ENCODE data around the gene PCDHB14.
"Not testable (repeated sequence)": the region's sequence is repeated elsewhere in the genome, so short reads cannot be mapped to it uniquely, and the experiment has no call there.

The PCDHB14 gene

DNA sequence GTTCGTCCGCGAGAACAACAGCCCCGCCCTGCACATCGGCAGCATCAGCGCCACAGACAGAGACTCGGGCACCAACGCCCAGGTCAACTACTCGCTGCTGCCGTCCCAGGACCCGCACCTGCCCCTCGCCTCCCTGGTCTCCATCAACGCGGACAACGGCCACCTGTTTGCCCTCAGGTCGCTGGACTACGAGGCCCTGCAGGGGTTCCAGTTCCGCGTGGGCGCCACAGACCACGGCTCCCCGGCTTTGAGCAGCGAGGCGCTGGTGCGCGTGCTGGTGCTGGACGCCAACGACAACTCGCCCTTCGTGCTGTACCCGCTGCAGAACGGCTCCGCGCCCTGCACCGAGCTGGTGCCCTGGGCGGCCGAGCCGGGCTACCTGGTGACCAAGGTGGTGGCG lies 12.9 kb upstream of the PCDHB14 start:
- DNase-seq (ENCODE audit: low read depth) = not testable (repeated sequence)

DNA sequence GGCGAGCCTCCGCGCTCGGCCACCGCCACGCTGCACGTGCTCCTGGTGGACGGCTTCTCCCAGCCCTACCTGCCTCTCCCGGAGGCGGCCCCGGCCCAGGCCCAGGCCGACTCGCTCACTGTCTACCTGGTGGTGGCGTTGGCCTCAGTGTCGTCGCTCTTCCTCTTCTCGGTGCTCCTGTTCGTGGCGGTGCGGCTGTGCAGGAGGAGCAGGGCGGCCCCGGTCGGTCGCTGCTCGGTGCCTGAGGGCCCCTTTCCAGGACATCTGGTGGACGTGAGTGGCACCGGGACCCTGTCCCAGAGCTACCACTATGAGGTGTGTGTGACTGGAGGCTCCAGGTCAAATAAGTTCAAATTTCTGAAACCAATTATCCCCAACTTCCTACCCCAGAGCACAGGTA lies 12.3 kb upstream of the PCDHB14 start:
- DNase-seq (ENCODE audit: low read depth) = not testable (repeated sequence)

DNA sequence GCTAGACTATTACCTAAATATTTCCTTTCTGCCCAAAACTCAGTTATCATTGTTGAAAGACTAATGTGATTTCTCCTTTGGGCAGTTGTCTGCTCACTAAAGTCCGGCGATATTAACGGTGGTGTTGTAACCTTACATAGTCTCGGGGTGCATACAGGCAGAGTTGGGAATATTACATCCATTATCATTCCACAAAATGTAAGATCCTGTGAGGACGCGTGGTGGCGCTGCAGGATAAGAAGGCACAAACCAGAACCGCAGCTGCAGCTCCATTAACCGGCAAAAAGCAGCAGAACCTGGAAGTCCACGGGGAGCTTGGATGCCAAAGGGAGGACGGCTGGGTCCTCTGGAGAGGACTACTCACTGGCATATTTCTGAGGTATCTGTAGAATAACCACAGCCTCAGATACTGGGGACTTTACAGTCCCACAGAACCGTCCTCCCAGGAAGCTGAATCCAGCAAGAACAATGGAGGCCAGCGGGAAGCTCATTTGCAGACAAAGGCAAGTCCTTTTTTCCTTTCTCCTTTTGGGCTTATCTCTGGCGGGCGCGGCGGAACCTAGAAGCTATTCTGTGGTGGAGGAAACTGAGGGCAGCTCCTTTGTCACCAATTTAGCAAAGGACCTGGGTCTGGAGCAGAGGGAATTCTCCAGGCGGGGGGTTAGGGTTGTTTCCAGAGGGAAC lies 9.3 kb upstream of the PCDHB14 start, which contains the start of gene PCDHB13:
PCDHB13 (plus strand) TSS at position 264 of the 684 bp plus-strand sequence; CDS start at position 469, 205 bp downstream.
- DNase-seq (ENCODE audit: low read depth) = not testable (repeated sequence)

DNA sequence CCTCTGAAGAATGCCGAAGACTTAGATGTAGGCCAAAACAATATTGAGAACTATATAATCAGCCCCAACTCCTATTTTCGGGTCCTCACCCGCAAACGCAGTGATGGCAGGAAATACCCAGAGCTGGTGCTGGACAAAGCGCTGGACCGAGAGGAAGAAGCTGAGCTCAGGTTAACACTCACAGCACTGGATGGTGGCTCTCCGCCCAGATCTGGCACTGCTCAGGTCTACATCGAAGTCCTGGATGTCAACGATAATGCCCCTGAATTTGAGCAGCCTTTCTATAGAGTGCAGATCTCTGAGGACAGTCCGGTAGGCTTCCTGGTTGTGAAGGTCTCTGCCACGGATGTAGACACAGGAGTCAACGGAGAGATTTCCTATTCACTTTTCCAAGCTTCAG lies 8.6 kb upstream of the PCDHB14 start:
- not testable (repeated sequence) for DNase-seq (ENCODE audit: low read depth)

DNA sequence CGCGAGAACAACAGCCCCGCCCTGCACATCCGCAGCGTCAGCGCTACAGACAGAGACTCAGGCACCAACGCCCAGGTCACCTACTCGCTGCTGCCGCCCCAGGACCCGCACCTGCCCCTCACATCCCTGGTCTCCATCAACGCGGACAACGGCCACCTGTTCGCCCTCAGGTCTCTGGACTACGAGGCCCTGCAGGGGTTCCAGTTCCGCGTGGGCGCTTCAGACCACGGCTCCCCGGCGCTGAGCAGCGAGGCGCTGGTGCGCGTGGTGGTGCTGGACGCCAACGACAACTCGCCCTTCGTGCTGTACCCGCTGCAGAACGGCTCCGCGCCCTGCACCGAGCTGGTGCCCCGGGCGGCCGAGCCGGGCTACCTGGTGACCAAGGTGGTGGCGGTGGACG lies 7.6 kb upstream of the PCDHB14 start:
- DNase-seq (ENCODE audit: low read depth) = not testable (repeated sequence)

DNA sequence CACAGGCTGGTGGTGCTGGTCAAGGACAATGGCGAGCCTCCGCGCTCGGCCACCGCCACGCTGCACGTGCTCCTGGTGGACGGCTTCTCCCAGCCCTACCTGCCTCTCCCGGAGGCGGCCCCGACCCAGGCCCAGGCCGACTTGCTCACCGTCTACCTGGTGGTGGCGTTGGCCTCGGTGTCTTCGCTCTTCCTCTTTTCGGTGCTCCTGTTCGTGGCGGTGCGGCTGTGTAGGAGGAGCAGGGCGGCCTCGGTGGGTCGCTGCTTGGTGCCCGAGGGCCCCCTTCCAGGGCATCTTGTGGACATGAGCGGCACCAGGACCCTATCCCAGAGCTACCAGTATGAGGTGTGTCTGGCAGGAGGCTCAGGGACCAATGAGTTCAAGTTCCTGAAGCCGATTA lies 7.1 kb upstream of the PCDHB14 start:
- not testable (repeated sequence) for DNase-seq (ENCODE audit: low read depth)

DNA sequence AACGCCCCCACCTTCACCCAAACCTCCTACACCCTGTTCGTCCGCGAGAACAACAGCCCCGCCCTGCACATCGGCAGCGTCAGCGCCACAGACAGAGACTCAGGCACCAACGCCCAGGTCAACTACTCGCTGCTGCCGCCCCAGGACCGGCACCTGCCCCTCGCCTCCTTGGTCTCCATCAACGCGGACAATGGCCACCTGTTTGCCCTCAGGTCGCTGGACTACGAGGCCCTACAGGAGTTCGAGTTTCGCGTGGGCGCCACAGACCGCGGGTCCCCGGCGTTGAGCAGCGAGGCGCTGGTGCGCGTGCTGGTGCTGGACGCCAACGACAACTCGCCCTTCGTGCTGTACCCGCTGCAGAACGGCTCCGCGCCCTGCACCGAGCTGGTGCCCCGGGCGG lies 1.7 kb downstream of the PCDHB14 start:
- not testable (repeated sequence) for DNase-seq (ENCODE audit: low read depth)

DNA sequence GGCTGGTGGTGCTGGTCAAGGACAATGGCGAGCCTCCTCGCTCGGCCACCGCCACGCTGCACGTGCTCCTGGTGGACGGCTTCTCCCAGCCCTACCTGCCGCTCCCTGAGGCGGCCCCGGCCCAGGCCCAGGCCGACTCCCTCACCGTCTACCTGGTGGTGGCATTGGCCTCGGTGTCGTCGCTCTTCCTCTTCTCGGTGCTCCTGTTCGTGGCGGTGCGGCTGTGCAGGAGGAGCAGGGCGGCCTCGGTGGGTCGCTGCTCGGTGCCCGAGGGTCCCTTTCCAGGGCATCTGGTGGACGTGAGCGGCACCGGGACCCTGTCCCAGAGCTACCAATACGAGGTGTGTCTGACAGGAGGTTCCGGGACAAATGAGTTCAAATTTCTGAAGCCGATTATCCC lies 2.3 kb downstream of the PCDHB14 start:
- not testable (repeated sequence) for DNase-seq (ENCODE audit: low read depth)

DNA sequence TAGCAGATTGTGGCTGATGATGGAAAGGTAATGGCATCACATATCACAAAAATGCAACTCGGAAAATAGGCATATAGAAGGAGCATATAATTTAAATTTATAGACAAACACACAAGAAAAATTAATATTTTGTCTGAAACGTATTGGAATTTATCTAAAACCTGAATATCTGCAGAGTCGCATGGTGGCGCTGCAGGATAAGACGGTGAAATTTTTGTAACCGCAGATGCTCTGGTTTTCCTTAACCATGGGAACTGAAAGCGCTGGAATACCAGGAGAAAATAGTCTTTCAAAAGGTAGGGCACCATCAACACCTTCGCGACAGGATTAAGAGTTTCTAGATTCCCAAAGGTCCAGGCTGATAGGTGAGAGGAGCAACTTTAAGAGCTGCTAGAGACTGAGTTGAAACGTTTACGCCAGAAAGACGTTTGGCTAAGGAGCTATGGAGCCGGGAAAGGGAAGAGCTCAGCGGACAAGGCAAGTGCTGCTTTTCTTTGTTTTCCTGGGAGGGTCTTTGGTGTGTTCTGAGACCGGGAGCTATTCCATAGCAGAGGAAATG lies 11.0 kb downstream of the PCDHB14 start:
- DNase-seq (ENCODE audit: low read depth) = no peak

DNA sequence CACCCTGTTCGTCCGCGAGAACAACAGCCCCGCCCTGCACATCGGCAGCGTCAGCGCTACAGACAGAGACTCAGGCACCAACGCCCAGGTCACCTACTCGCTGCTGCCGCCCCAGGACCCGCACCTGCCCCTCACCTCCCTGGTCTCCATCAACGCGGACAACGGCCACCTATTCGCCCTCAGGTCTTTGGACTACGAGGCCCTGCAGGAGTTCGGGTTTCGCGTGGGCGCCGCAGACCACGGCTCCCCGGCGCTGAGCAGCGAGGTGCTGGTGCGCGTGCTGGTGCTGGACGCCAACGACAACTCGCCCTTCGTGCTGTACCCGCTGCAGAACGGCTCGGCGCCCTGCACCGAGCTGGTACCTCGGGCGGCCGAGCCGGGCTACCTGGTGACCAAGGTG lies 12.8 kb downstream of the PCDHB14 start:
- DNase-seq (ENCODE audit: low read depth) = not testable (repeated sequence)

DNA sequence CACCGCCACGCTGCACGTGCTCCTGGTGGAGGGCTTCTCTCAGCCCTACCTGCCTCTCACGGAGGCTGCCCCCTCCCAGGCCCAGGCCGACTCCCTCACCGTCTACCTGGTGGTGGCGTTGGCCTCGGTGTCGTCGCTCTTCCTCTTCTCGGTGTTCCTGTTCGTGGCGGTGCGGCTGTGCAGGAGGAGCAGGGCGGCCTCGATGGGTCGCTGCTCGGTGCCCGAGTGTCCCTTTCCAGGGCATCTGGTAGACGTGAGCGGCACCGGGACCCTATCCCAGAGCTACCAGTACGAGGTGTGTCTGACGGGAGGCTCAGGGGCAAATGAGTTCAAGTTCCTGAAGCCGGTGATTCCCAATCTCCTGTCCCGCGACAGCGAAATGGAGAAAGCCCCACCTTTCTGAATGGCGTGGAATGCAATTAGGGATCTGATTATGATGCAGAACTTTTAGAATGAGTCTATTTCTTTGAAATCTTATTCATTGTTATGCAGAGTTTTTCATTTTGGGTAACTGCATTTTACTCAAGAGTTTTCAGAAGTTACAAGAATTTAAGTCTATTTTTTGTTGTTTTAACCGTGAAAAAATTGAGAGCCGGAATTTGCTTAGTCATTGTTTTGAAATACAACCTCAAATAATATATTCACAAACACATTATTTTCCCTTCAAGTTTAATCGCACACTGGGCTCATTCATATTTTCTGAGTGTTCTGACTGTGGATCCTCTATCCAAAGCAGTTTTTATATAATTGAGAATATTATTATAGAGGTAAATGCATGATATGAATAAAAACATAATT lies 13.6 kb downstream of the PCDHB14 start:
- no peak for DNase-seq (ENCODE audit: low read depth)

DNA sequence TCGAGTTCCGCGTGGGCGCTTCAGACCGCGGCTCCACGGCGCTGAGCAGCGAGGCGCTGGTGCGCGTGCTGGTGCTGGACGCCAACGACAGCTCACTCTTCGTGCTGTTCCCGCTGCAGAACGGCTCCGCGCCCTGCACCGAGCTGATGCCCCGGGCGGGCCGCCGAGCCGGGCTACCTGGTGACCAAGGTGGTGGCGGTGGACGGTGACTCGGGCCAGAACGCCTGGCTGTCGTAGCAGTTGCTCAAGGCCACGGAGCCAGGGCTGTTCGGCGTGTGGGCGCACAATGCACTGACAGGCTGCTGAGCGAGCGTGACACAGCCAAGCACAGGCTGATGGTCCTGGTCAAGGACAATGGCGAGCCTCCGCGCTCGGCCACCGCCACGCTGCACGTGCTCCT lies 18.4 kb downstream of the PCDHB14 start:
- no peak for DNase-seq (ENCODE audit: low read depth)

DNA sequence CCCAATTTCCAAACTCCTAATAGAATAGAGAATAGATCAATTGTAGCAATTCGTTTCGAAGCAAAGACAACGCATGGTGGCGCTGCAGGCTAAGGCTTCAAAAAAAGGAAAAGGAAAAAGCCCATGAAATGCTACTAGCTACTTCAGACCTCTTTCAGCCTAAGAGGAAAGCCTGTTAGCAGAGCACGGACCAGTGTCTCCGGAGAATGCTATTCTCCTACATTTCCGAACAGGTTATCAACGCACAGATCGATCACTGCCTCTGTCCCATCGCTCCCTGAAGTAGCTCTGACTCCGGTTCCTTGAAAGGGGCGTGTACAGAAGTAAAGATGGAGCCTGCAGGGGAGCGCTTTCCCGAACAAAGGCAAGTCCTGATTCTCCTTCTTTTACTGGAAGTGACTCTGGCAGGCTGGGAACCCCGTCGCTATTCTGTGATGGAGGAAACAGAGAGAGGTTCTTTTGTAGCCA lies 22.1 kb downstream of the PCDHB14 start, which contains the start of gene PCDHB15:
PCDHB15 (plus strand) TSS at position 146 of the 468 bp plus-strand sequence; CDS start at position 330, 184 bp downstream.
- no peak for DNase-seq (ENCODE audit: low read depth)

DNA sequence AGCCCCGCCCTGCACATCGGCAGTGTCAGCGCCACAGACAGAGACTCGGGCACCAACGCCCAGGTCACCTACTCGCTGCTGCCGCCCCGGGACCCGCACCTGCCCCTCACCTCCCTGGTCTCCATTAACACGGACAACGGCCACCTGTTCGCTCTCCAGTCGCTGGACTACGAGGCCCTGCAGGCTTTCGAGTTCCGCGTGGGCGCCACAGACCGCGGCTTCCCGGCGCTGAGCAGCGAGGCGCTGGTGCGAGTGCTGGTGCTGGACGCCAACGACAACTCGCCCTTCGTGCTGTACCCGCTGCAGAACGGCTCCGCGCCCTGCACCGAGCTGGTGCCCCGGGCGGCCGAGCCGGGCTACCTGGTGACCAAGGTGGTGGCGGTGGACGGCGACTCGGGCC lies 23.8 kb downstream of the PCDHB14 start:
- DNase-seq (ENCODE audit: low read depth) = not testable (repeated sequence)

DNA sequence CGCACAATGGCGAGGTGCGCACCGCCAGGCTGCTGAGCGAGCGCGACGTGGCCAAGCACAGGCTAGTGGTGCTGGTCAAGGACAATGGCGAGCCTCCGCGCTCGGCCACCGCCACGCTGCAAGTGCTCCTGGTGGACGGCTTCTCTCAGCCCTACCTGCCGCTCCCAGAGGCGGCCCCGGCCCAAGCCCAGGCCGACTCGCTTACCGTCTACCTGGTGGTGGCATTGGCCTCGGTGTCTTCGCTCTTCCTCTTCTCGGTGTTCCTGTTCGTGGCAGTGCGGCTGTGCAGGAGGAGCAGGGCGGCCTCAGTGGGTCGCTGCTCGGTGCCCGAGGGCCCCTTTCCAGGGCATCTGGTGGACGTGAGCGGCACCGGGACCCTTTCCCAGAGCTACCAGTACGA lies 24.3 kb downstream of the PCDHB14 start:
- not testable (repeated sequence) for DNase-seq (ENCODE audit: low read depth)

DNA sequence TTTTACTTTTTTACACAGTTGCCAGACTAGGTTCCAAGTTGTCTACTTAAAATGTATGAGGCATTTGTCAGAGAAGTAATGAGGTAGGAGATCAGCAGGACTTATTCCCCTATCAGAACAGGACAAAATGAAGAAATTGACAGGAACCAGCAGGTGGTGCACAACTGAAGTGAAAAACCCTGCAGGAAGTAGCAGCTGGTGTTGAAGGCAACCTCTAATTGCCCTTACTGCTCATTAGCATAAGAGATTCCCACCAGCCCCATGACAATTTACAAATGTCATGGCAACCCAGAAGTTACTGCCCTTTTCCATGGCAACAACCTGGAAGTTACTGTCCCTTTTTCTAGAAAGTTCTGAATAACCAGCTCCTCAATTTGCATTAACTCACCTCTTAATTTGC lies 27.4 kb downstream of the PCDHB14 start:
- DNase-seq (ENCODE audit: low read depth) = no peak

DNA sequence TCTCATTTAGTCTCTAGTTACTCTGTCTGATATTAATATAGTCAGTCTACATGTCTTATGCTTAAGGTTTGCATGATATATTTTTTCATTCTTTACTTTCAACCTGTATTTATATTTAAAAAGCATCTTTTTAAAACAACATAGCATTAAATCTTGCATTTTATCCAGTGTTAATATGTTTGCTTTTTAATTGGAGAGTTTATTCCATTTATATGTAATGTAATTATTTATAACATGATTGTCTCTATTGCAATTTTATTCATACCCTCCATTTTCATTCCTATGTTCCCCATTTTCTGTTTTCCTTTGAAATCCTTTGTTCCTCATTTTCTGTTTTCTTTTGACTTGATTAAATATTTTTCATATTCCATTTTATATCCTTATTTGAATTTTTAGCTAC lies 35.3 kb downstream of the PCDHB14 start:
- no peak for DNase-seq (ENCODE audit: low read depth)

DNA sequence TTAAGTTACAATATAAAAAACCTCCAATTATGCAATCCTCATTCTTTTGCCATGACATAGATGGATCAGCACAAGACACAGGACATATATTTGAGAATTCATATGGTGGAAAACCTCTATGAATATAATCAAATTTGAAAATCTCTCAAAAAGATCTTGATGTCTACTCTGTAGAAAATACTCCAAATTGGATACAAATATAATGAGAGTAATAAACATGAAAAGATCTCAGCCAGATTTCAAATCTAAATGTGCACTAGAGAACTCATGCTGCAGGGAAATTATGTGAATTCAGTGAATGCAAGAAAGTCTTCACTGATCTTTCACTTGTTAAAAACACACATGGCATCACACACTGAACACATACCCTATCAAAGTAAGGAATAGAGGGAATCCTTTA lies 35.8 kb downstream of the PCDHB14 start:
- no peak for DNase-seq (ENCODE audit: low read depth)

DNA sequence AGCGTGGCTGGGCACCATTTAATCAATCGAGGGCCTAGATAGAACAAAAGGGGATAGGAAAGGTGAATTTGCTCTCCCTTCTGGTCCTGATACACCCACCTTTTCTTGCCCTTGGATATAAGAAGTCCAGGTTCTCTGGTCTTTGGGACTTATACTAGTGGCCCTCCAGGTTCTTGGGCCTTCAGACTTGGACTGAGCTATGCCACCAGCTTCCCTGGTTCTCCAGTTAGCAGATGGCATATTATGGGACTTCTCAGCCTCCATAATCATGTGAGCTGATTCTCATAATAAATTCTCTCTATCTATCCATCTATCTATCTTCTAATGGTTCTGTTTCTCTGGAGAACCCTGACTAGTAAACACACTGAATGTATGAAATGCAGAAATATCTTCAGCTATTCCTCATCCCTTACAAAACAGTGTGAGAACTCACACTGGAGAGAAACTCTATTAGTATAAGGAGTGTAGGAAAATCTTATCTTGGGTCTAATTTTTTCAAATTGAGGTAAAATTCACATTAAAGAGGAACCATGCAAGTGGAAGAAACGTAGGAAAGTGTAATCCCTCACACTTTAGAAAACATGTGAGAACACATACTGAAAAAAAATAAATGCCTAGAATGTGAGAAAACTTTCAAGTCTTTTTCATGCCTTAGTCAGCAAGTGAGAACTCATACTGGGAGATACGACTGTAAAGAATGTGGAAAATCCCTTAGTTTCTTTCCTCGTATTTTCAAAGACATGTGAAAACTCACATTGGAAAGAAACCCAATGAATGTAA lies 37.5 kb downstream of the PCDHB14 start:
- DNase-seq (ENCODE audit: low read depth) = no peak

DNA sequence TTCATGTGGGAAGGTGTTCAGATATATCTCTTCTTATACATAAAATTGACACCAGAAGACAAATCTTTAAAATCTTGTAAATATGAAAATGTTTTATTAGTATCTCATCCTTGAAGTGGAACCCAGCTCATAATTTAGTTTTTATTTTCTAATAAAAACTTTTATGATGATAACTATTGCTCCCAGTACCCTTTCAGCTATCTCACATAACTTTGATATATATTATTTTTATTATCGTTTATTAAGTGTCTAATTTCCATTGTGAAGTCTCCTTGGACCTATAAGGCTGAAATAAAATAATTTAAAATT lies 38.0 kb downstream of the PCDHB14 start:
- DNase-seq (ENCODE audit: low read depth) = no peak

DNA sequence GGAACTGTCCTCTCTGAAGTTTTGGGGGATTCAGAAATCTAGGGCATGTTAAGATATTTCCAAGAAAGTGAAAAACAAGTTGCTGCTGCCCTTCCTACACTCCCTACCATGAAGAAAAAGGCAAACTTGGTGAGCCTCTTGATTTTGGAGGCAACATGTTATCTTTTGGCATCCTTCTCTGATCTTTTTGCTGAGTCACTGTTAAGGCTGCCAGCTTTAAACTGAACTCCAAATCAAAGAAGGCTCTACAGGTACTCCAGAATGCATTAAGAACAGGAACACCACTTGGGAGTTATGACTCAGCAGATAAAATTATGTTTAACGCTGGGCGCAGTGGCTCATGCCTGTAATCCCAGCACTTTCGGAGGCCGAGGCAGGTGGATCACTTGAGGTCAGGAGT lies 46.1 kb downstream of the PCDHB14 start:
- no peak for DNase-seq (ENCODE audit: low read depth)

DNA sequence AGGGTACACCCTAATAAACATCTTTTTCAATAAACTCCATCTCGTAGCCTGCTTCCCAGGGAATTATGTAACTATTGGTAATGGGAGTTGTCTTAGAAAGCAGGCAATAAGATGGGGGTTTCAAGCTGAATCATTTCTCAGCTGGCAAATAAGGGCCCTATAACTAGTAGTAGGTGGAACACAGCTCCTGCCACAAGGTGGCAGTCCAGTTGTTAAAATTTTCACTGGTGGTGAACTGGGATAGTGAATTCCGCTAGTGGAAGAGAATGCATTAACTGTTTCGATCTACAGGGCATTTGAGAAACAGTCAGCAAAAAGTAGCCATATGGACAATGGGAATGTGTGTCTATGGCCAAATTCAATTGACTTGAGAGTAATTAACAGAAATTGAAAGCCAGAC lies 49.8 kb downstream of the PCDHB14 start:
- no peak for DNase-seq (ENCODE audit: low read depth)

Data from HS-5 (cell line).